Activated T-cell treated with anti-CD3 and anti-CD28 coated beads, Interleukin-2, amount 50 U/mL, for 1 hour (primary cell): ENCODE results near the gene XPR1.

Source experiments
- DNase-seq: peaks from one replicate; pipeline ENCODE4 v3.0.0-alpha.2; 2020

Gene XPR1

GRCh38 chr1:180631766-180632325, at the start of gene XPR1:
TSS of gene XPR1 (plus strand) at chr1:180632022. CDS start at chr1:180632202, 180 bp downstream.
- peak; percentile 97 for DNase-seq

DNA sequence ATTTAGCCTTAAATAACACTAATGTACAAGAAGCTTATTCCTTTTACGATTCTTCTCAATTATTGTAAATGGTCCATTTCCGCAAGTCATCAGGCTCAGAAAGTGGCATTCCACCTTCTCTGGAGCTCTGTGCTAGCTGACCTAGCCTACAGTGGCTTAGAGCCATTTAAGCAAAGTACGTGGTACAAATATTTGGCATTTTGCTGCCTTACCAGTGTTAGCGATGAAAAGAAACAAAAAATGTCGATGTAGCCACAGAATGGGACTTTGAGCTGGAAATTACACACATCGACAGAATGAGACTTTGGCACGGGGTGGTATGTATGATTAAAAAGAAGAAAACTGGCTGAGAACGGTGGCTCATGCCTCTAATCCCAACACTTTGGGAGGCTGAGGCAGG, 47.0 kb upstream of the XPR1 start:
- no peak for DNase-seq

DNA sequence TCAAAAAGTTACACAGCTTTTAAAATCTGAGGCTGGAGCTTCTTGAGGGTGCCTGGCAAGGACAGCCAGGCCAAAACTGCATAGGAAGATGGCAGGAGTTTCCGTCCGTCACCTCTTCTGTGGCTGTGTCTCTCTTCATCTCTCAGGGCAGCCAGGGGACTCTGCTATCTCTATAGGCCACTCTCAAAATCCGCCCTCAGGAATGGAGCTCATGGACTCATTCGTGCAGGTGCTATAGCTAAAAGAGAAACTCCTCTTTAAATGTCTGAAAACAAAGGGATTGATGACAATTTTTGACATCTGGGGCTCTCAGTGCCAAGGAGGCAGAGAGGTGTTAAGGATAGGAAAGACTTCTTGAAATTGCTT, 45.8 kb upstream of the XPR1 start:
- DNase-seq, result no peak

DNA sequence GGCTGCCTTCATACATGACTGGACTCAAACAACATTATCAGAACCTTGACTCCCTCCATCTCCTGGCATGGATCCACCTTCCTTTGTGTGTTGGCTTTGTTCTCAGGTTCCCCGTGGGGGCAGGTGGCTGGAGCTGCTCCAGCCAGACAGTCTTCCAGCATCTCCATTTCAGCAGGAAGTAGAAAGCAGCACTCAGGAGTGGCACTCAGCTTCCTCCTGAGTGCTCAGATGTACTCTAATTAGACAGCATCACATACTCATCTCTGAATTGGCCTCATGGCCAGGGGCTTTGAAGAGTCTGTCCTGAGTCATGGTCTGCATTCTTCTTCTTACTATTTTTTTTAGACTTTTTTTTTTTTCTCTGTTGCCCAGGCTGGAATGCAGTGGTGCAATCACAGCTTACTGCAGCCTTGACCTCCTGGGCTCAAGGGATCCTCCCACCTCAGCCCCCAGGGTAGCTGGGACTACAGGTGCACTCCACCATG, 45.1 kb upstream of the XPR1 start:
- DNase-seq, result no peak

- DNase-seq, result no peak
Observed at GRCh38 chr1:180588121-180588520, 43.7 kb upstream of the XPR1 start.

GRCh38 chr1:180590889-180591288, 40.9 kb upstream of the XPR1 start:
- no peak for DNase-seq

DNA sequence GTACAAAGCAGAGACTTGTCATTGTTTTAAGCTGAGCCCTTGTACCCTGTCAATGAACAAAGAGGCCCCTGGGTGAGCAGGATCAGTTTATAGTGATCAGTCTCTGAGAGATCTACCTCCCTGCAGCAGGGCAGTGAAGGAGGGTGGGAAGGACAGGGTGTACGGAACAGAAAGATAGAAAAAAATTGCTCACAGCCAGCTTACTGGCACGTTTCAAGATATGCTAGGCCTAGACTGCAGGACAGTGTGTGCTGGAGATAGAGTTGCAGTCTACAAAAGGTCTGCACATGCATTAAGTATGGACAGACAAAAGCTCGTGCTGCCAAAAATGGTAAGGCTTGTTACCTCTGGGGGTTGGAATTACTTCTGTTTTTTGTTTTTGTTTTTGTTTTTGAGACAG, 38.4 kb upstream of the XPR1 start:
- no peak for DNase-seq

GRCh38 chr1:180594723-180595122, 37.1 kb upstream of the XPR1 start:
- no peak for DNase-seq

- no peak for DNase-seq
Observed at GRCh38 chr1:180595966-180596365, 35.9 kb upstream of the XPR1 start.

GRCh38 chr1:180597520-180597919, 34.3 kb upstream of the XPR1 start:
- no peak for DNase-seq

DNA sequence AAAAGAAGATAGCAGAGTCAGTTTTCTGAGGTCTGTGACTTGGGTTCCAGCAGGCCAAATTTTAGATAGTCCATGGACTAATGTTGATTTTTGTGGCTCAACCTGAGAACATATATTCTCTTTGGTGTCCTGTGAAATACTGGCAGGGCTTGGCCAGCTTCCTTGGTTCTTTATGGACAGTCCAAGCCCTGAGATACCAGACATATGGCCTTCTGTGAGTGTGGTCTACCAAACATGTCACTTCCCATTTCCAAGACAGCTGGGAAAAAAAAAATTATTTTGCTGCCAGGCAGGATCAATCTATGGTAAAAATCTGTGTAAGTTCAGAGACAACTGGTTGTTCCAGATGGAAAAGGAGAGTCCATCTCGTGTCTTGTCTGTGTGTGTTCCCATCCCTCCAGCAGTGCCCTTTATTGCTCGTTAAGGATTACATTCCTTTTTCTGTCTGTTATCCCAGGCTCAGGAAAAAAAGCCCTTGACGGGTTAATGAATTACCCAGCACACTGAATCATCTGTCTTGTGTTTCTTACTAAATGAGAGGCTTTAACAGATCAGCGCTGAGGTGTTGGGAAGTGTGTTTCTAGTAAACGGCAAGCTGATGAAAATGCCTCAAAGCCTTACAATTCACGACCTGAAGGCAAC, 33.4 kb upstream of the XPR1 start:
- DNase-seq, result no peak

DNA sequence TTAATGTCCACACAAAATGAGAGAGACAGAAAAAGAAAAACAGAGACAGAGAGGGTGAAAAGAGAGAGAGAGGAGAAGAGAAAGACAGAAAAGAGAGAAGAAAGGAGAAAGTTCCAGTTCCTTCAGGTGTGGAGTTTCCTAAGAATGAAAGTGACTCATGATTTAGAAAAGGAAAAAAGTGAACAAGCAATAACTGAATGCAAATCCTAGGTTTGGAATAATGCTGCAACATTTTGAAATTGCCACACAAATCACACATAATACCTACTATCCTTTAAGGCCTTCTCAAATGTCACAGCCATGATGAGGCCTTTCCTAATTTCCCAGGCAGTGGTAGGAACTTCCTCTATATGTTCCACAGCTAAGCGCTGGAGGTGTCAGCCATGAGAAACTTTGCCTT, 31.5 kb upstream of the XPR1 start:
- no peak for DNase-seq

- no peak for DNase-seq
Observed at GRCh38 chr1:180601512-180601911, 30.3 kb upstream of the XPR1 start.

DNA sequence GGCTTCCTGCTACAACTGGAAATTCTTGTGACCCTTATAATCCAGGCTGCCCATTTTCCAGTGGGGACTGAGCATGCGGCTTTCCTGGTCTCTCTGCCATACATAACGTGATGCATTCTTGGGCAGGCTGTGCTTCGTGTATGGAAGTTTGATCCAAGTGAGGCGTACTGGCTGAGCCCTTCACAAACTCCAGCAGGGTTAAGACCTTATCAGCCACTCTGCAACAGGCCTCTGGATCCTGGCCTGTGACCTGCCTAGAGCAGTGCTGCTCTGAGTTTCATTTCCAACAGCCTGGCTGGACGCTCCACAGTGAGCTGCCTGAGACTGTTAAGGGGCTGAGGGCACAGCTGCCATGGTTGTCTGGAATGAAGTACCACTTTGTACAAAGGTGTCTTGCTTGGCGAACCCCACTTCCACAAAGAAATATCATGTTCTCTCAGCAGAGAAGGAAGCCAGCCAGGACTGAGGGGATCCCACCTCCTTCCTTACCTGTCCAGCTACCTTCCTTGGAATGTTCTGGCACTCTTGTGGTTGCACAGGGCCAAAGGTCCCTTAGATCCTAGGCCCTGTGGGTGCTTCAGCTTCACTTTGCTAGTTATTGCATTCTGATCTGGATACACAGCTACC, 28.5 kb upstream of the XPR1 start:
- DNase-seq, result no peak

DNA sequence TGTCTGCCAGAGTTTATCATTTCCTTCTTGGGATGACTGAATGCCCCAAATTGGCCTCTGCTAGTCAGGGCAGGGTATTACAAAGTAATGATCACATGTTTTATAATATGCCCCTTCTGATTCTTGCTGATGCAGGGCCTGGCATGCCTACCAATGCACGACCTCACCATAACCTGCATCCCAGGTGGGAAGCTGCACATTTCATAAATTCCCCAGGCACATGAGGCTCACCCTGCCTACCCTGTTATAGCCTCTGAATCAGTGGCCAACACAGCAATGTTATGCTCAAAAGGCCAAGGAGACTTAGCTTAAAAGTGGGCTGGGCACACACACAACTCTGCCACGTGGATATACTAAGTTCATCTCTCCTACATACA, 28.0 kb upstream of the XPR1 start:
- no peak for DNase-seq

DNA sequence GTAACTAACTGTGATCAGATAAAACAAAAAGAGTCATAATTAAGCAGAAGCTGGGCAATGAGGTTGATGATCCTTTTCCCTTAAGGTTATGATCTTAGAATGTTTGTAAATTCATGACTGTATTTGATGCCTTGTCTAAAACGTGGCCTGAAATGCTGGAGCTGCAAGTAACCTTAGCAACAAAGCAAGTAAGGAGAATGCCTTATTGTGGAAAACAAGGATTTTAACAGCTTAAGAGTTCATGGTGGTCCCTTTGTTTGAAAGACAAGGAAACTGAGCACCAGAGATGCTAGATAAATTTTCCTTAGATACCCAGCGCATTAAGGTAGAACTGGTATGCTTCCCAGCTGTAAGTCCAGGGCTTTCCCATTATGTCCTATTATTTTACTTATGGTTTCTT, 25.7 kb upstream of the XPR1 start:
- DNase-seq, result no peak

- DNase-seq, result no peak
Observed at GRCh38 chr1:180609643-180610555, 21.9 kb upstream of the XPR1 start.

- no peak for DNase-seq
Observed at GRCh38 chr1:180610556-180611015, 21.2 kb upstream of the XPR1 start.

DNA sequence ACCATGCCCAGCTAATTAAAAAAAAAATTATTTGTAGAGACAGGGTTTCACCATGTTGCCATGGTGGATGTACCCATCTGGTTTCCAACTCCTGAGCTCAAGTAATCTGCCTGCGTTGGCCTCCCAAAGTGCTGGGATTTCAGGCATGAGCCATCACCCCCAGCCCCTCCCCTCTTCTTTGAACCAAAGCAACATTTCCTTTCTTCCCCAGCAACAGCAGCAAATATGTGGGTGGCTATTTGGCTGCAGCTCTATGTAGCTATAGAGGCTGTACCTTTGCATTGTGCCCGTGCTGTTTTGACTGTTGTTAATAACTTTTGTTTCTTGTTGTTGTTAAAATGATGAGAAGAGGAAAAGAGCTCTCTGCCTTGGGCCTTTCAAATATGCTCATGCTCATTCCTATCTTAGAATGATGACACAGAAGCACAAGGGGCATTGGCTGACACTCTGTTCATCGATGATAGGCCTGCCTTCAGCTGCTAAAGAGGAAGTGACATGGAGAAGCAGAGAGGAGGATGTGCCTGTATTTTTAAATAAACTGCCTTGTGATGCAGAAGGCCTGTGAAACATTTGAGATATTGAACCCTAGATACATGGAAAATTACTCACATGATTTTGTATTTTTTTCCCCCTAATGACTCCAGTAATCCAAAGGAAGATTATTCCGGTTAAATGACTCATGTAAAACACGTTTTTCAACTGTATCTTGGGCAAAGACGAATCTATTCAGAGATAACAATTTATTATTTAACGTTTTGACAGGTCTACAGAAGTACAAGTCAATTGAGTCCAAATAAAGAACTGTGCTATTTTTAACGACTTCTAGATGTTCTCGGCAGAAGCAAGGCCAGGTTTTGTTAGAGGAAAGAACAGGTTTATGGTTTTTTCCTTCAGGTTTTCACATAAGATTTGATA, 20.5 kb upstream of the XPR1 start:
- DNase-seq, result no peak

GRCh38 chr1:180612632-180613031, 19.2 kb upstream of the XPR1 start:
- DNase-seq, result no peak

DNA sequence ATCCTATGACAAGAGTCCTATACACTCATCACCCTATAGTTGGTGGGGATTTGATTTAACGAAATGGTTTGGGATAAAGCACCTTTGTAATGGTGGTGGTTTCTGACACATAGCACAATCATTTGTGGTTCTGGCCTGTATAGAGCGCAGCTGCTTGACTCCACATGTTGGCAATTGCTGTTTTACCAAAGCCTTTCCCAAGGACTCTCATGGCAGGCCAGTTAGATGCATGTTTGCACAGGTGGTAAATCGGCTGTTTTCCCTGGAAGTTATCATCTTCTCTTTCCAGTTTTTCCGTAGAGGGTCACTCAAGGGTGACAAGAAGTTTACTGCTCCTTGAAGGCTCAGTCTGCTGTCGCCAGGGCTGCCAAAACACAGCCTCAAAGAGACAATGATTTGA, 17.1 kb upstream of the XPR1 start:
- DNase-seq, result no peak
